ENCODE measurements around the gene FPGS. TPM values are rescaled to one million over a fixed set of nuclear protein-coding genes. Genes with fewer than 3 reads are reported as not detected.

Gene FPGS
- total and polyA plus RNA-seq, 4 donors: 20.4 to 61.1 (median 42.7) TPM

DNA sequence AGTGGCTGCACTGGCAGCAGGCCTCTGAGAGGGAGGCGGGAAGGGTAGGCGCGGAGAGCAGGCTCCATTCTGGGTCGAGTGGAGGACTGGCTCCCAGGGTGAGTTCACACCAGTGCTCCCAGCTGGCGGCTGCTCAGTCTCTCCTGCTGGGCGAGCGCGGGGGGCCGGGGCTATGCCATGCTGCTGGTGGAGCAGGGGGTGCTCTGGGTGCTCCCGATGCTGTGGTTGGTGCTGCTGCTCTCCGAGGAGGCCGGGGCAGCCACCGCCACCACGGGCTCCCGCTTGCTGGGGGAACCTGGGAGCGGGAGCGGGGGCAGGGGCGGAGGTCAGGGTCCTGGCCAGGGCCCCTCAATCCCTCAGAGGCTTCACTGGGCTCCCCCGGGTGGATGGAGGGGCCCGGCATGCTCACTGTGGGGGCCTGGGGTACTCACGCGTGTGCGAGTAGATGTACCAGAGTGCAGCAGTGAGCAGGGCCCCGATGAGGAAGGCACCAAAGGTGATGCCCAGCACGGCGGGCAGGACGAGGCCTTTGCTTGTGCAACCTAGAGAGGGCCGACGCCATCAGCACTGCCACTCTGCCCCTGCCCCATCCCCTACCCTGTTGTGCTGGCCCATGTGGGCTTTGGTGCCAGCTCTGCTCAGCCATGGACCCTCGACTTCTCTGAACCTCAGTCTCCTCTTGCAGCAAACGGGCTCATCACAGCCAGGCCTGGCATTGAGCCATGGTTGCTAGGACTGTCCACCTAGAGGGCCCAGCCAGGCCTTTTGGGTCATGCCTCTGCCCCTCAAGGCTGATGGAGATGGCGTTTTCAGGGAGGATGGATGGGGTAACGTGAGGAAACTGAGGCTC is 13.1 kb downstream of the FPGS start:
- WGBS: 92% methylated on average over 33 of the region's 33 CpGs
- Histone ChIP-seq H3K9me3 (ENCODE audit: control insufficient read depth in 4 of 4, low read length in 3 of 4) (no peaks in the 10 kb centered on the region), H3K27ac (ENCODE audit: low read depth in 1 of 2, low read length in 2 of 2) (no peak overlapping the region), H3K36me3 (ENCODE audit: control insufficient read depth in 4 of 4, insufficient read depth in 3 of 4, low read depth in 1 of 4, low read length in 3 of 4) (peaks cover 21 to 49% (median 26%) of the 10 kb centered on the region in 4 donors), H3K9ac (ENCODE audit: low read depth in 1 of 2, low read length in 2 of 2) (no peak overlapping the region), H3K27me3 (ENCODE audit: control insufficient read depth in 4 of 4, insufficient read depth in 4 of 4, low read length in 3 of 4) (no peaks in the 10 kb centered on the region), H3K4me3 (ENCODE audit: low read depth in 1 of 3, low read length in 3 of 3) (no peak overlapping the region), H3K4me1 (ENCODE audit: control insufficient read depth in 4 of 4, insufficient read depth in 4 of 4, low read length in 3 of 4) (no peaks in the 10 kb centered on the region)
- no peak for DNase-seq (ENCODE audit: low spot score)
- TF ChIP-seq RXRA (IDR thresholded peaks at IDR 0.05) (no peak), FOXA1 (IDR thresholded peaks at IDR 0.05) (no peak), HNF4A (conservative IDR thresholded peaks at IDR 0.05) (no peak), SP1 (IDR thresholded peaks at IDR 0.05) (no peak), NR2F2 (IDR thresholded peaks at IDR 0.05) (no peak)

DNA sequence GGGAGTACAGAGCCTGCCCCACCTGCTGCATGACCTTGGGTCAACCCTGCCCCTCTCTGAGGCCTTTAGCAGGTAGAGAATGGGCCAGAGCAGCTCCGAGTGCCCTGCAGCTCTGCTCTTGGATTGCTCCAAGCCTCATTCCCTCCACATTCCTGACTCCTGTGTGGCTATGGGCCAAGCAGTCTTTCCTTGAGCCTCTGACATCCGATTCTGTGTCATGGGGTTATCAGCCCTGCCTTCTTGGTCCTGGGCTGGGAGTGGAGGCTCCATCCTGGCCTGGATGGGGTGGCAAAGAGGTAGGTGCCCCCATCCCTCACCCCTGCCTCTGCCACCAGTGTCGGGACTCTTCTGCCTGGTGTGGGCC is 13.7 kb downstream of the FPGS start:
- Histone ChIP-seq H3K27ac (ENCODE audit: low read depth in 1 of 2, low read length in 2 of 2) (no peak overlapping the region), H3K36me3 (ENCODE audit: control insufficient read depth in 4 of 4, insufficient read depth in 3 of 4, low read depth in 1 of 4, low read length in 3 of 4) (peaks cover 21 to 47% (median 26%) of the 10 kb centered on the region in 4 donors), H3K27me3 (ENCODE audit: control insufficient read depth in 4 of 4, insufficient read depth in 4 of 4, low read length in 3 of 4) (no peaks in the 10 kb centered on the region), H3K4me3 (ENCODE audit: low read depth in 1 of 3, low read length in 3 of 3) (no peak overlapping the region), H3K9ac (ENCODE audit: low read depth in 1 of 2, low read length in 2 of 2) (no peak overlapping the region), H3K9me3 (ENCODE audit: control insufficient read depth in 4 of 4, low read length in 3 of 4) (no peaks in the 10 kb centered on the region), H3K4me1 (ENCODE audit: control insufficient read depth in 4 of 4, insufficient read depth in 4 of 4, low read length in 3 of 4) (no peaks in the 10 kb centered on the region)
- TF ChIP-seq NR2F2 (IDR thresholded peaks at IDR 0.05): peak; percentile 33
- TF ChIP-seq, protein P1, sequence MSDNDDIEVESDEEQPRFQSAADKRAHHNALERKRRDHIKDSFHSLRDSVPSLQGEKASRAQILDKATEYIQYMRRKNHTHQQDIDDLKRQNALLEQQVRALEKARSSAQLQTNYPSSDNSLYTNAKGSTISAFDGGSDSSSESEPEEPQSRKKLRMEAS (IDR thresholded peaks at IDR 0.05): no peak
- WGBS: 77% methylated on average over 3 of the region's 3 CpGs
- DNase-seq (ENCODE audit: low spot score): no peak

DNA sequence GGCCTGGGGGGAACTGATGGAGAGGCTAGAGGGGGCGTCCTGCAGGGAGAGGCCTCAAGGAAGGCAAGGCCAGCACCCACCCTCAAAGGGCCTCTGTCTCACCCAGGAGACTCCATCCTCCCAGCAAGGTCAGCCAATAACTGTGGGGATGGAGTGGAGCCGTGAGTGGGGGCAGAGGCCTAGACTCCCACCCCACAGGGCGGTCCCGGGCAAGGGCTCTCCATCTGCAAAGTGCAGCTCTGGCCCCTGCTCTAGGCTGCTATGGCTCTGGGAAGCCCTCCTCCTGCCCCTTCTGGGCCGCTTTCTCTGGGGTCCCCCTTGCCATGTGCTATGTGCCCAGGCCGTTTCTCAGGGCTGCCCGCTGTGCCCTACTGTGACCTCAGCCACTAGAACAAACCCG is 14.0 kb downstream of the FPGS start:
- no peak overlapping the region for H3K9ac ChIP-seq (ENCODE audit: low read depth in 1 of 2, low read length in 2 of 2)
- H3K4me1 ChIP-seq (ENCODE audit: control insufficient read depth in 4 of 4, insufficient read depth in 4 of 4, low read length in 3 of 4): no peaks in the 10 kb centered on the region
- no peak overlapping the region for H3K4me3 ChIP-seq (ENCODE audit: low read depth in 1 of 3, low read length in 3 of 3)
- peaks cover 21 to 47% (median 26%) of the 10 kb centered on the region in 4 donors for H3K36me3 ChIP-seq (ENCODE audit: control insufficient read depth in 4 of 4, insufficient read depth in 3 of 4, low read depth in 1 of 4, low read length in 3 of 4)
- 88% methylated on average over 8 of the region's 8 CpGs for WGBS
- TF ChIP-seq RXRA (IDR thresholded peaks at IDR 0.05) (no peak), FOXA1 (IDR thresholded peaks at IDR 0.05) (no peak), SP1 (IDR thresholded peaks at IDR 0.05) (no peak), HNF4G (IDR thresholded peaks at IDR 0.05) (no peak), HNF4A (conservative IDR thresholded peaks at IDR 0.05) (no peak), GABPA (IDR thresholded peaks at IDR 0.05 in 1 of 2, conservative IDR thresholded peaks at IDR 0.05 in 1 of 2) (no peak), TAF1 (conservative IDR thresholded peaks at IDR 0.05) (no peak), EGR1 (IDR thresholded peaks at IDR 0.05; ENCODE audit: low read depth in 2 of 2) (no peak), NR2F2 (IDR thresholded peaks at IDR 0.05) (no peak), FOXA2 (IDR thresholded peaks at IDR 0.05) (no peak), YY1 (IDR thresholded peaks at IDR 0.05) (no peak), RAD21 (IDR thresholded peaks at IDR 0.05) (no peak), JUND (IDR thresholded peaks at IDR 0.05) (no peak)
- TF ChIP-seq, protein P1 (IDR thresholded peaks at IDR 0.05): no peak
- TF ChIP-seq, protein P2, sequence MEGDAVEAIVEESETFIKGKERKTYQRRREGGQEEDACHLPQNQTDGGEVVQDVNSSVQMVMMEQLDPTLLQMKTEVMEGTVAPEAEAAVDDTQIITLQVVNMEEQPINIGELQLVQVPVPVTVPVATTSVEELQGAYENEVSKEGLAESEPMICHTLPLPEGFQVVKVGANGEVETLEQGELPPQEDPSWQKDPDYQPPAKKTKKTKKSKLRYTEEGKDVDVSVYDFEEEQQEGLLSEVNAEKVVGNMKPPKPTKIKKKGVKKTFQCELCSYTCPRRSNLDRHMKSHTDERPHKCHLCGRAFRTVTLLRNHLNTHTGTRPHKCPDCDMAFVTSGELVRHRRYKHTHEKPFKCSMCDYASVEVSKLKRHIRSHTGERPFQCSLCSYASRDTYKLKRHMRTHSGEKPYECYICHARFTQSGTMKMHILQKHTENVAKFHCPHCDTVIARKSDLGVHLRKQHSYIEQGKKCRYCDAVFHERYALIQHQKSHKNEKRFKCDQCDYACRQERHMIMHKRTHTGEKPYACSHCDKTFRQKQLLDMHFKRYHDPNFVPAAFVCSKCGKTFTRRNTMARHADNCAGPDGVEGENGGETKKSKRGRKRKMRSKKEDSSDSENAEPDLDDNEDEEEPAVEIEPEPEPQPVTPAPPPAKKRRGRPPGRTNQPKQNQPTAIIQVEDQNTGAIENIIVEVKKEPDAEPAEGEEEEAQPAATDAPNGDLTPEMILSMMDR (IDR thresholded peaks at IDR 0.05; ENCODE audit: low read depth, low read length, missing input control): no peak
- TF ChIP-seq, protein P3, sequence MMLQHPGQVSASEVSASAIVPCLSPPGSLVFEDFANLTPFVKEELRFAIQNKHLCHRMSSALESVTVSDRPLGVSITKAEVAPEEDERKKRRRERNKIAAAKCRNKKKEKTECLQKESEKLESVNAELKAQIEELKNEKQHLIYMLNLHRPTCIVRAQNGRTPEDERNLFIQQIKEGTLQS (IDR thresholded peaks at IDR 0.05): no peak
- TF ChIP-seq, protein P4, sequence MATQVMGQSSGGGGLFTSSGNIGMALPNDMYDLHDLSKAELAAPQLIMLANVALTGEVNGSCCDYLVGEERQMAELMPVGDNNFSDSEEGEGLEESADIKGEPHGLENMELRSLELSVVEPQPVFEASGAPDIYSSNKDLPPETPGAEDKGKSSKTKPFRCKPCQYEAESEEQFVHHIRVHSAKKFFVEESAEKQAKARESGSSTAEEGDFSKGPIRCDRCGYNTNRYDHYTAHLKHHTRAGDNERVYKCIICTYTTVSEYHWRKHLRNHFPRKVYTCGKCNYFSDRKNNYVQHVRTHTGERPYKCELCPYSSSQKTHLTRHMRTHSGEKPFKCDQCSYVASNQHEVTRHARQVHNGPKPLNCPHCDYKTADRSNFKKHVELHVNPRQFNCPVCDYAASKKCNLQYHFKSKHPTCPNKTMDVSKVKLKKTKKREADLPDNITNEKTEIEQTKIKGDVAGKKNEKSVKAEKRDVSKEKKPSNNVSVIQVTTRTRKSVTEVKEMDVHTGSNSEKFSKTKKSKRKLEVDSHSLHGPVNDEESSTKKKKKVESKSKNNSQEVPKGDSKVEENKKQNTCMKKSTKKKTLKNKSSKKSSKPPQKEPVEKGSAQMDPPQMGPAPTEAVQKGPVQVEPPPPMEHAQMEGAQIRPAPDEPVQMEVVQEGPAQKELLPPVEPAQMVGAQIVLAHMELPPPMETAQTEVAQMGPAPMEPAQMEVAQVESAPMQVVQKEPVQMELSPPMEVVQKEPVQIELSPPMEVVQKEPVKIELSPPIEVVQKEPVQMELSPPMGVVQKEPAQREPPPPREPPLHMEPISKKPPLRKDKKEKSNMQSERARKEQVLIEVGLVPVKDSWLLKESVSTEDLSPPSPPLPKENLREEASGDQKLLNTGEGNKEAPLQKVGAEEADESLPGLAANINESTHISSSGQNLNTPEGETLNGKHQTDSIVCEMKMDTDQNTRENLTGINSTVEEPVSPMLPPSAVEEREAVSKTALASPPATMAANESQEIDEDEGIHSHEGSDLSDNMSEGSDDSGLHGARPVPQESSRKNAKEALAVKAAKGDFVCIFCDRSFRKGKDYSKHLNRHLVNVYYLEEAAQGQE (IDR thresholded peaks at IDR 0.05): no peak
- TF ChIP-seq, protein P5, sequence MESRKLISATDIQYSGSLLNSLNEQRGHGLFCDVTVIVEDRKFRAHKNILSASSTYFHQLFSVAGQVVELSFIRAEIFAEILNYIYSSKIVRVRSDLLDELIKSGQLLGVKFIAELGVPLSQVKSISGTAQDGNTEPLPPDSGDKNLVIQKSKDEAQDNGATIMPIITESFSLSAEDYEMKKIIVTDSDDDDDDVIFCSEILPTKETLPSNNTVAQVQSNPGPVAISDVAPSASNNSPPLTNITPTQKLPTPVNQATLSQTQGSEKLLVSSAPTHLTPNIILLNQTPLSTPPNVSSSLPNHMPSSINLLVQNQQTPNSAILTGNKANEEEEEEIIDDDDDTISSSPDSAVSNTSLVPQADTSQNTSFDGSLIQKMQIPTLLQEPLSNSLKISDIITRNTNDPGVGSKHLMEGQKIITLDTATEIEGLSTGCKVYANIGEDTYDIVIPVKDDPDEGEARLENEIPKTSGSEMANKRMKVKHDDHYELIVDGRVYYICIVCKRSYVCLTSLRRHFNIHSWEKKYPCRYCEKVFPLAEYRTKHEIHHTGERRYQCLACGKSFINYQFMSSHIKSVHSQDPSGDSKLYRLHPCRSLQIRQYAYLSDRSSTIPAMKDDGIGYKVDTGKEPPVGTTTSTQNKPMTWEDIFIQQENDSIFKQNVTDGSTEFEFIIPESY (IDR thresholded peaks at IDR 0.05): no peak
- DNase-seq (ENCODE audit: low spot score): no peak
- H3K27ac ChIP-seq (ENCODE audit: low read depth in 1 of 2, low read length in 2 of 2): no peak overlapping the region
- no peaks in the 10 kb centered on the region for H3K9me3 ChIP-seq (ENCODE audit: control insufficient read depth in 4 of 4, low read length in 3 of 4)
- H3K27me3 ChIP-seq (ENCODE audit: control insufficient read depth in 4 of 4, insufficient read depth in 4 of 4, low read length in 3 of 4): no peaks in the 10 kb centered on the region

Data from liver (tissue), 9 donors.